GM23338 (cell line): ENCODE data around the gene CAST. TPM values are rescaled to one million over a fixed set of nuclear protein-coding genes. Genes with fewer than 3 reads are reported as not detected.

Source experiments
- ATAC-seq: fragments of 200-7000 bp; cut with Tn5 transposase; 3 replicates; pipeline ENCODE4 v1.9.1; 2020
- DNase-seq: peaks from one replicate; pipeline ENCODE4 v3.0.0-alpha.2; 2015; ENCODE audit warnings: low spot score
- H2AFZ ChIP-seq: fragments of 200-600 bp; sonication (generic); 2 replicates; pipeline ENCODE4 v1.8.0; 2016; ENCODE audit warnings: antibody characterized with exemption, mild to moderate bottlenecking, moderate library complexity
- H3F3A ChIP-seq: fragments of 200-600 bp; sonication (generic); replicated peaks from 2 replicates; pipeline ENCODE4 v1.8.0; 2017; ENCODE audit warnings: antibody characterized with exemption, mixed run types, low read depth
- H3K27ac ChIP-seq: fragments of 200-600 bp; sonication (generic); 2 replicates; pipeline ENCODE4 v1.6.1; 2016; ENCODE audit warnings: low read depth
- H3K27me3 ChIP-seq: fragments of 200-600 bp; sonication (generic); 2 replicates; pipeline ENCODE4 v1.8.0; 2016; ENCODE audit warnings: mild to moderate bottlenecking, mixed run types, moderate library complexity; ENCODE audit not compliant: insufficient read depth
- H3K36me3 ChIP-seq: fragments of 200-600 bp; sonication (generic); 2 replicates; pipeline ENCODE4 v1.8.0; 2016; ENCODE audit warnings: mild to moderate bottlenecking; ENCODE audit not compliant: insufficient read depth
- H3K4me1 ChIP-seq: fragments of 200-600 bp; sonication (generic); 2 replicates; pipeline ENCODE4 v1.8.0; 2016; ENCODE audit warnings: mild to moderate bottlenecking, moderate library complexity; ENCODE audit not compliant: insufficient read depth
- H3K4me2 ChIP-seq: fragments of 200-600 bp; sonication (generic); 2 replicates; pipeline ENCODE4 v1.7.1; 2017; ENCODE audit warnings: mixed run types
- H3K4me3 ChIP-seq: fragments of 200-600 bp; sonication (generic); 2 replicates; pipeline ENCODE4 v1.6.1; 2016; ENCODE audit warnings: mixed run types
- H3K79me2 ChIP-seq: fragments of 200-600 bp; sonication (generic); replicated peaks from 2 replicates; pipeline ENCODE4 v1.8.0; 2017; ENCODE audit warnings: mild to moderate bottlenecking; ENCODE audit not compliant: insufficient read depth
- H3K9me2 ChIP-seq: fragments of 200-600 bp; sonication (generic); 2 replicates; pipeline ENCODE4 v1.8.0; 2017; ENCODE audit not compliant: insufficient read depth
- H4K20me1 ChIP-seq: fragments of 200-600 bp; sonication (generic); replicated peaks from 2 replicates; pipeline ENCODE4 v1.8.0; 2017; ENCODE audit warnings: mild to moderate bottlenecking; ENCODE audit not compliant: insufficient read depth
- H3K27ac Mint-ChIP-seq: 2 replicates; pipeline ENCODE4 v1.8.0; 2020; ENCODE audit warnings: inconsistent platforms, mild to moderate bottlenecking, moderate library complexity, mixed read lengths
- H3K27me3 Mint-ChIP-seq: 3 replicates; pipeline ENCODE4 v1.8.0; 2022; ENCODE audit warnings: low read depth, mild to moderate bottlenecking, moderate library complexity, mixed read lengths, inconsistent platforms; ENCODE audit not compliant: insufficient read depth, poor library complexity
- H3K36me3 Mint-ChIP-seq: 3 replicates; pipeline ENCODE4 v1.8.0; 2021; ENCODE audit warnings: low read depth, mild to moderate bottlenecking, inconsistent platforms, moderate library complexity, mixed read lengths
- H3K4me1 Mint-ChIP-seq: 3 replicates; pipeline ENCODE4 v1.8.0; 2020; ENCODE audit warnings: mild to moderate bottlenecking, inconsistent platforms, mixed read lengths
- H3K4me3 Mint-ChIP-seq: 3 replicates; pipeline ENCODE4 v1.8.0; 2021; ENCODE audit warnings: moderate library complexity, mild to moderate bottlenecking, inconsistent platforms, mixed read lengths
- H3K9me3 Mint-ChIP-seq: 3 replicates; pipeline ENCODE4 v1.8.0; 2020; ENCODE audit warnings: moderate library complexity, mild to moderate bottlenecking, inconsistent platforms, mixed read lengths
- CREB1 ChIP-seq: fragments of 250-450 bp; sonication (Bioruptor Pico); IDR thresholded peaks from 2 replicates; pipeline ENCODE4 v1.5.0; 2020; ENCODE audit warnings: low read depth, mild to moderate bottlenecking, moderate library complexity
- EZH2 ChIP-seq: fragments of 200-600 bp; sonication (generic); IDR thresholded peaks from one replicate; pipeline ENCODE4 v1.8.0; 2017; ENCODE audit warnings: antibody characterized with exemption, mild to moderate bottlenecking, low read depth; ENCODE audit not compliant: unreplicated experiment
- EZH2phosphoT487 ChIP-seq: fragments of 200-600 bp; sonication (generic); IDR thresholded peaks from one replicate; pipeline ENCODE4 v1.8.1; 2018; ENCODE audit warnings: antibody characterized with exemption; ENCODE audit not compliant: unreplicated experiment
- JUNB ChIP-seq: IDR thresholded peaks from one replicate; pipeline ENCODE4 v1.6.1; 2016; ENCODE audit warnings: antibody characterized with exemption; ENCODE audit not compliant: unreplicated experiment
- NANOG ChIP-seq: IDR thresholded peaks from 2 replicates; pipeline ENCODE4 v1.6.1; 2016; ENCODE audit warnings: antibody characterized with exemption, borderline replicate concordance
- POLR2AphosphoS5 ChIP-seq: IDR thresholded peaks from 2 replicates; pipeline ENCODE4 v1.6.1; 2016; ENCODE audit warnings: antibody characterized with exemption, low read depth
- STAT1 ChIP-seq: IDR thresholded peaks from one replicate; pipeline ENCODE4 v1.6.1; 2016; ENCODE audit warnings: antibody characterized with exemption; ENCODE audit not compliant: unreplicated experiment
- ZNF114 ChIP-seq: fragments of 250-450 bp; sonication (Bioruptor Pico); IDR thresholded peaks from 2 replicates; pipeline ENCODE4 v1.5.0; 2020; ENCODE audit warnings: mild to moderate bottlenecking, moderate library complexity
- ZNF331 ChIP-seq: fragments of 250-450 bp; sonication (Bioruptor Pico); IDR thresholded peaks from 2 replicates; pipeline ENCODE4 v1.5.0; 2020; ENCODE audit warnings: low read depth, mild to moderate bottlenecking, moderate library complexity
- ZNF462 ChIP-seq: fragments of 250-450 bp; sonication (Bioruptor Pico); IDR thresholded peaks from 2 replicates; pipeline ENCODE4 v1.5.0; 2020; ENCODE audit warnings: mild to moderate bottlenecking, moderate library complexity
- polyA plus RNA-seq: library from polyadenylated mRNA; unstranded; fragments of >200 nt; fragmentation: Nextera tagmentation; extraction: Ambion mirVana; gene quantifications from 2 replicates; pipeline ENCODE4 v1.2.1, GENCODE V29; 2016
- total RNA-seq: library from RNA; depleted of rRNA; stranded (reverse); fragments of >200 nt; shearing (Covaris generic); gene quantifications from 2 replicates; pipeline ENCODE4 v1.2.3, GENCODE V29; 2014
- TF ChIP-seq, protein P1 (sequence below): IDR thresholded peaks from one replicate; pipeline ENCODE4 v1.6.1; 2018; ENCODE audit warnings: antibody characterized with exemption; ENCODE audit not compliant: unreplicated experiment
- TF ChIP-seq, protein P2 (sequence below): IDR thresholded peaks from 2 replicates; pipeline ENCODE4 v1.6.1; 2016; ENCODE audit warnings: antibody characterized with exemption
- TF ChIP-seq, protein P3 (sequence below), 2 experiments: fragments of 200-600 bp in 1 of 2; sonication (generic) in 1 of 2; conservative IDR thresholded peaks; 2 replicates each; pipeline versions ENCODE4 v1.5.1 to v1.6.1; 2016 to 2017; ENCODE audit warnings: antibody characterized with exemption in 2 of 2, low read depth in 2 of 2, mild to moderate bottlenecking in 2 of 2, moderate library complexity in 1 of 2

The CAST gene
- total and polyA plus RNA-seq, 2 experiments from 2014 or later = 37.9 to 57.7 TPM

DNA sequence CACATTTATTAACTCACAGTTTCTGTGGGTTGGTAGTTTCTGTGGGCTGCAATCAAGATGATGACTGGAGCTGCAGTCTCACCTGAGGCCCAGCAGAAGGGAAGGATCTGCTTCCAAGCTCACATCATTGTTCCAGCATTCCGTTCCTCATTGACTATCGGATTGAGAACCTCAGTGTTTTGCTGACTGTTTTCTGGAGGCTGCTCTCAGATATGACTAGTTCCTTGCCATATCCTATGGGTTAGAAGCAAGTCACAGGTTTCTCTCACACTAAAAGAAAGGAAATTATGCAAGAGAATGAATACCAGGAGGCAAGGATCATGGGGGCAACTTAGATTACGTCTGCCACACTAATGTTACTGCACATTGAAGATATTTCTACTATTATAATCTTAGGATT is 151.9 kb downstream of the CAST start:
- ATAC-seq (no peak), DNase-seq (no peak)
- Histone ChIP-seq H3F3A (no peaks in the 10 kb centered on the region), H3K27me3 (no peaks in the 10 kb centered on the region), H3K27ac (no peak overlapping the region), H3K4me3 (no peak overlapping the region), H3K36me3 (no peaks in the 10 kb centered on the region), H3K4me1 (peaks cover 12% of the 10 kb centered on the region), H3K79me2 (no peaks in the 10 kb centered on the region), H3K9me2 (no peaks in the 10 kb centered on the region), H3K4me2 (no peak overlapping the region), H4K20me1 (no peaks in the 10 kb centered on the region), H2AFZ (no peak overlapping the region)
- TF ChIP-seq JUNB (no peak), STAT1 (no peak), POLR2AphosphoS5 (no peak), NANOG (no peak), ZNF114 (no peak), ZNF462 (CRISPR knock-in tag) (no peak), EZH2 (no peak), EZH2phosphoT487 (no peak), CREB1 (CRISPR knock-in tag) (no peak), ZNF331 (no peak)
- TF ChIP-seq, protein P1, sequence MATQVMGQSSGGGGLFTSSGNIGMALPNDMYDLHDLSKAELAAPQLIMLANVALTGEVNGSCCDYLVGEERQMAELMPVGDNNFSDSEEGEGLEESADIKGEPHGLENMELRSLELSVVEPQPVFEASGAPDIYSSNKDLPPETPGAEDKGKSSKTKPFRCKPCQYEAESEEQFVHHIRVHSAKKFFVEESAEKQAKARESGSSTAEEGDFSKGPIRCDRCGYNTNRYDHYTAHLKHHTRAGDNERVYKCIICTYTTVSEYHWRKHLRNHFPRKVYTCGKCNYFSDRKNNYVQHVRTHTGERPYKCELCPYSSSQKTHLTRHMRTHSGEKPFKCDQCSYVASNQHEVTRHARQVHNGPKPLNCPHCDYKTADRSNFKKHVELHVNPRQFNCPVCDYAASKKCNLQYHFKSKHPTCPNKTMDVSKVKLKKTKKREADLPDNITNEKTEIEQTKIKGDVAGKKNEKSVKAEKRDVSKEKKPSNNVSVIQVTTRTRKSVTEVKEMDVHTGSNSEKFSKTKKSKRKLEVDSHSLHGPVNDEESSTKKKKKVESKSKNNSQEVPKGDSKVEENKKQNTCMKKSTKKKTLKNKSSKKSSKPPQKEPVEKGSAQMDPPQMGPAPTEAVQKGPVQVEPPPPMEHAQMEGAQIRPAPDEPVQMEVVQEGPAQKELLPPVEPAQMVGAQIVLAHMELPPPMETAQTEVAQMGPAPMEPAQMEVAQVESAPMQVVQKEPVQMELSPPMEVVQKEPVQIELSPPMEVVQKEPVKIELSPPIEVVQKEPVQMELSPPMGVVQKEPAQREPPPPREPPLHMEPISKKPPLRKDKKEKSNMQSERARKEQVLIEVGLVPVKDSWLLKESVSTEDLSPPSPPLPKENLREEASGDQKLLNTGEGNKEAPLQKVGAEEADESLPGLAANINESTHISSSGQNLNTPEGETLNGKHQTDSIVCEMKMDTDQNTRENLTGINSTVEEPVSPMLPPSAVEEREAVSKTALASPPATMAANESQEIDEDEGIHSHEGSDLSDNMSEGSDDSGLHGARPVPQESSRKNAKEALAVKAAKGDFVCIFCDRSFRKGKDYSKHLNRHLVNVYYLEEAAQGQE = no peak
- TF ChIP-seq, protein P2, sequence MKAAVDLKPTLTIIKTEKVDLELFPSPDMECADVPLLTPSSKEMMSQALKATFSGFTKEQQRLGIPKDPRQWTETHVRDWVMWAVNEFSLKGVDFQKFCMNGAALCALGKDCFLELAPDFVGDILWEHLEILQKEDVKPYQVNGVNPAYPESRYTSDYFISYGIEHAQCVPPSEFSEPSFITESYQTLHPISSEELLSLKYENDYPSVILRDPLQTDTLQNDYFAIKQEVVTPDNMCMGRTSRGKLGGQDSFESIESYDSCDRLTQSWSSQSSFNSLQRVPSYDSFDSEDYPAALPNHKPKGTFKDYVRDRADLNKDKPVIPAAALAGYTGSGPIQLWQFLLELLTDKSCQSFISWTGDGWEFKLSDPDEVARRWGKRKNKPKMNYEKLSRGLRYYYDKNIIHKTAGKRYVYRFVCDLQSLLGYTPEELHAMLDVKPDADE = no peak
- TF ChIP-seq, protein P3, sequence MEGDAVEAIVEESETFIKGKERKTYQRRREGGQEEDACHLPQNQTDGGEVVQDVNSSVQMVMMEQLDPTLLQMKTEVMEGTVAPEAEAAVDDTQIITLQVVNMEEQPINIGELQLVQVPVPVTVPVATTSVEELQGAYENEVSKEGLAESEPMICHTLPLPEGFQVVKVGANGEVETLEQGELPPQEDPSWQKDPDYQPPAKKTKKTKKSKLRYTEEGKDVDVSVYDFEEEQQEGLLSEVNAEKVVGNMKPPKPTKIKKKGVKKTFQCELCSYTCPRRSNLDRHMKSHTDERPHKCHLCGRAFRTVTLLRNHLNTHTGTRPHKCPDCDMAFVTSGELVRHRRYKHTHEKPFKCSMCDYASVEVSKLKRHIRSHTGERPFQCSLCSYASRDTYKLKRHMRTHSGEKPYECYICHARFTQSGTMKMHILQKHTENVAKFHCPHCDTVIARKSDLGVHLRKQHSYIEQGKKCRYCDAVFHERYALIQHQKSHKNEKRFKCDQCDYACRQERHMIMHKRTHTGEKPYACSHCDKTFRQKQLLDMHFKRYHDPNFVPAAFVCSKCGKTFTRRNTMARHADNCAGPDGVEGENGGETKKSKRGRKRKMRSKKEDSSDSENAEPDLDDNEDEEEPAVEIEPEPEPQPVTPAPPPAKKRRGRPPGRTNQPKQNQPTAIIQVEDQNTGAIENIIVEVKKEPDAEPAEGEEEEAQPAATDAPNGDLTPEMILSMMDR (conservative IDR thresholded peaks at IDR 0.05; ENCODE audit: low read depth in 2 of 2) = no peak
- H3K4me1 Mint-ChIP-seq = peaks cover 16% of the 10 kb centered on the region
- H3K36me3 Mint-ChIP-seq = no peaks in the 10 kb centered on the region
- no peaks in the 10 kb centered on the region for H3K27me3 Mint-ChIP-seq
- no peaks in the 10 kb centered on the region for H3K9me3 Mint-ChIP-seq
- H3K27ac Mint-ChIP-seq = no peak overlapping the region
- H3K4me3 Mint-ChIP-seq = no peak overlapping the region
